NCI-H2196 treated with DMSO at 0.1 percent for 48 hours (cell line): ENCODE data around the gene MRPS7.
"Not testable (repeated sequence)": the region's sequence is repeated elsewhere in the genome, so short reads cannot be mapped to it uniquely, and the experiment has no call there.

ENCODE experiments used
- DNase-seq: peaks from one replicate; lab custom pipeline; 2025; ENCODE audit not compliant: unreplicated experiment; lab: John Stamatoyannopoulos, UW

MRPS7 gene

GRCh38 chr17:75270966-75271232, 9.2 kb downstream of the MRPS7 start, which contains the start of gene MIF4GD:
Gene MIF4GD (minus strand): TSS chr17:75271231. CDS start chr17:75270195, 1,036 bp downstream.
- DNase-seq, result no peak

- DNase-seq, result peak; percentile 45
Measured at GRCh38 chr17:75271233-75271954, 9.7 kb downstream of the MRPS7 start.

GRCh38 chr17:75271955-75272847, 10.5 kb downstream of the MRPS7 start:
- no peak for DNase-seq

- DNase-seq, result no peak
Measured at GRCh38 chr17:75272848-75273184, 11.1 kb downstream of the MRPS7 start.

- no peak for DNase-seq
Measured at GRCh38 chr17:75273977-75274708, 12.5 kb downstream of the MRPS7 start.

GRCh38 chr17:75277664-75278071, 16.0 kb downstream of the MRPS7 start:
- no peak for DNase-seq

- DNase-seq, result not testable (repeated sequence)
Measured at GRCh38 chr17:75280189-75280588, 18.5 kb downstream of the MRPS7 start.

GRCh38 chr17:75285123-75285522, 23.4 kb downstream of the MRPS7 start:
- DNase-seq, result no peak

- no peak for DNase-seq
Measured at GRCh38 chr17:75287221-75287620, 25.5 kb downstream of the MRPS7 start.

GRCh38 chr17:75288359-75288758, 26.7 kb downstream of the MRPS7 start:
- DNase-seq, result no peak

- DNase-seq, result peak; percentile 40
Measured at GRCh38 chr17:75288770-75289114, 27.1 kb downstream of the MRPS7 start.

- peak; percentile 98 for DNase-seq
Measured at GRCh38 chr17:75289115-75289831, 27.6 kb downstream of the MRPS7 start, which contains the start of gene SLC25A19. Gene SLC25A19 (minus strand): TSS chr17:75289433. CDS start chr17:75286764, 2,669 bp downstream.

- peak; percentile 37 for DNase-seq
Measured at GRCh38 chr17:75289832-75290337, 28.2 kb downstream of the MRPS7 start.

- not testable (repeated sequence) for DNase-seq
Measured at GRCh38 chr17:75292810-75293448, 31.2 kb downstream of the MRPS7 start.

- no peak for DNase-seq
Measured at GRCh38 chr17:75295201-75296158, 33.8 kb downstream of the MRPS7 start.

- no peak for DNase-seq
Measured at GRCh38 chr17:75300280-75300679, 38.6 kb downstream of the MRPS7 start.

- DNase-seq, result no peak
Measured at GRCh38 chr17:75301049-75301448, 39.4 kb downstream of the MRPS7 start.

- DNase-seq, result no peak
Measured at GRCh38 chr17:75301502-75302206, 40.0 kb downstream of the MRPS7 start.
